T-helper 2 cell treated with Interferon-gamma antibody and Interleukin-4, amounts not matched to agents 5 μg/mL and 100 μg/mL, for 36 hours (primary cell): ENCODE data around the gene MATN1.

ENCODE experiments used
- DNase-seq: peaks from one replicate; pipeline ENCODE4 v3.0.0; 2021; ENCODE audit warnings: low spot score
- H3K27ac Mint-ChIP-seq: one replicate; pipeline ENCODE4 v1.8.0; 2021; ENCODE audit warnings: mild to moderate bottlenecking, mixed read lengths
- H3K27me3 Mint-ChIP-seq: one replicate; pipeline ENCODE4 v1.8.0; 2021; ENCODE audit warnings: low read depth, mixed read lengths
- H3K36me3 Mint-ChIP-seq: one replicate; pipeline ENCODE4 v1.8.0; 2021; ENCODE audit warnings: low read depth, mixed read lengths
- H3K4me1 Mint-ChIP-seq: one replicate; pipeline ENCODE4 v1.8.0; 2021; ENCODE audit warnings: low read depth, mixed read lengths
- H3K4me3 Mint-ChIP-seq: one replicate; pipeline ENCODE4 v1.8.0; 2022; ENCODE audit warnings: mild to moderate bottlenecking, moderate library complexity, mixed read lengths
- H3K9me3 Mint-ChIP-seq: one replicate; pipeline ENCODE4 v1.8.0; 2021; ENCODE audit warnings: mixed read lengths

Gene MATN1

DNA sequence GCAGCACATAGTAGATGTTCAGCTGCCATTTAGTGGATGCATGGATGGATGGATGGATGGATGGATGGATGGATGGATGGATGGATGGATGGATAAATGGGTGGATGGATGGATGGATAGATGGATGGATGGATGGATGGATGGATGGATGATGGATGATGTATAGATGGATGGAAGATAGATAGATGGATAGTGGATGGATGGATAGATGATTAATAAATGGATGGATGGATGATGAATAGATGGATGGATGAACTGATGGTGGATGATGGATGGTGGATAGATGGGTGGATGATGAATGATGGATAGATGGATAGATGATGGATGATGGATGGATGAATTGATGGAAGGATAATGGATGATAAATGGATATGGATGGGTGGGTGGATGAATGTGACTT lies 20.6 kb downstream of the MATN1 start:
- Mint-ChIP-seq H3K4me3 (no peak overlapping the region), H3K36me3 (no peaks in the 10 kb centered on the region), H3K9me3 (no peaks in the 10 kb centered on the region), H3K27me3 (no peaks in the 10 kb centered on the region), H3K4me1 (no peaks in the 10 kb centered on the region), H3K27ac (no peak overlapping the region)
- DNase-seq: no peak

GRCh38 chr1:30701258-30701633 lies 22.1 kb downstream of the MATN1 start:
- no peaks in the 10 kb centered on the region for H3K27me3 Mint-ChIP-seq
- H3K4me1 Mint-ChIP-seq: no peaks in the 10 kb centered on the region
- H3K4me3 Mint-ChIP-seq: no peak overlapping the region
- no peak for DNase-seq
- H3K9me3 Mint-ChIP-seq: no peaks in the 10 kb centered on the region
- H3K27ac Mint-ChIP-seq: no peak overlapping the region
- H3K36me3 Mint-ChIP-seq: no peaks in the 10 kb centered on the region

DNA sequence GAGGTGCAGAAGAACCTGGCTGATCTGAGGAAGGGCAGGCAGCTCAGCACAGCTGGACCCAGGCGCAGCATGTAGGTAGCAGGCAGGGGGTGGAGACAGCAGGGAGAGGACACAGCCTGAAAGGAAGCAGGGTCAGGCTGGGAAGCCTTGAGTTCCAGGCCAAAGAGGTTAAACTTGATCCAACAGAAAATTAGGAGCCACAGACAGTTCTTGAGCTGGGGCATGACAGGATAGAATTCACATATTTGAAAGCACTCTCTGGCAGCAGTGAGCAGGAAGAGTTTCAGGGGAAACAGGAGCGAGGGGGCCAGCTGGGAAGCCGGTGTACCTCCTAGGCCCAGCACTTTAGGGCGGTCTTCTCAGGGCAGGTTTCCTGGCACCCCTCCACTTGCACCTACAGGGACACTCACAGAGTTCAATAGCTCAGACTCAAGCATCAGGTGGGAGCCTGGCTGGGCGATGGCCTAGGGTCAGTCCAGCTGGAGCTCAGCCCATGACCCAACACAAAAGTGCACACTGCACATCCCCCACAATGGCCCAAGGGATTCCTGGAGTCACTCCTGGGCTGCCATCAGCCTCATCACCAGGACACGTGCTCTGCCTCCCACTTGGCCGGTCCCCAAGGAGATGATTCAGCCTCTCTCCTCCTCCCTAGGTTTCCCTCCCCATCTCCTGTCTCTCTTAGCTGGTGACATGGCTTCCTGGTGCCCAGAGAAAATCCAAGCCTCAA lies 22.7 kb downstream of the MATN1 start:
- no peaks in the 10 kb centered on the region for H3K9me3 Mint-ChIP-seq
- H3K4me3 Mint-ChIP-seq: no peak overlapping the region
- H3K4me1 Mint-ChIP-seq: no peaks in the 10 kb centered on the region
- no peak for DNase-seq
- no peaks in the 10 kb centered on the region for H3K36me3 Mint-ChIP-seq
- no peaks in the 10 kb centered on the region for H3K27me3 Mint-ChIP-seq
- no peak overlapping the region for H3K27ac Mint-ChIP-seq

DNA sequence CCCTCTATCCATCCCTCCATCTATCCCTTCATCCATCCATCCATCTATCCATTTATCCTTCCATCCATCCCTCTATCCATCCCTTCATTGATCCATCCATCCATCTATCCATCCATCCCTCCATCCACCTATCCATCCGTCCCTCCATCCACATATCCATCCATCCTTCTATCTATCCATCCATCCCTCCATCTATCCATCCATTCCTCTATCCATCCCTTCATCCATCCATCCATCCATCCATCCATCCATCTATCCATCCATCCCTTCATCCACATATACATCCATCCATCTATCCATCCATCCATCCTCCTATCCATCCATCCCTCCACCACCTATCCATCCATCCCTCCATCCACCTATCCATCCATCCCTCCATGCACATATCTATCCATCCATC lies 23.6 kb downstream of the MATN1 start:
- Mint-ChIP-seq H3K9me3 (no peaks in the 10 kb centered on the region), H3K36me3 (no peaks in the 10 kb centered on the region), H3K4me3 (no peak overlapping the region), H3K27ac (no peak overlapping the region), H3K27me3 (no peaks in the 10 kb centered on the region), H3K4me1 (no peaks in the 10 kb centered on the region)
- no peak for DNase-seq

DNA sequence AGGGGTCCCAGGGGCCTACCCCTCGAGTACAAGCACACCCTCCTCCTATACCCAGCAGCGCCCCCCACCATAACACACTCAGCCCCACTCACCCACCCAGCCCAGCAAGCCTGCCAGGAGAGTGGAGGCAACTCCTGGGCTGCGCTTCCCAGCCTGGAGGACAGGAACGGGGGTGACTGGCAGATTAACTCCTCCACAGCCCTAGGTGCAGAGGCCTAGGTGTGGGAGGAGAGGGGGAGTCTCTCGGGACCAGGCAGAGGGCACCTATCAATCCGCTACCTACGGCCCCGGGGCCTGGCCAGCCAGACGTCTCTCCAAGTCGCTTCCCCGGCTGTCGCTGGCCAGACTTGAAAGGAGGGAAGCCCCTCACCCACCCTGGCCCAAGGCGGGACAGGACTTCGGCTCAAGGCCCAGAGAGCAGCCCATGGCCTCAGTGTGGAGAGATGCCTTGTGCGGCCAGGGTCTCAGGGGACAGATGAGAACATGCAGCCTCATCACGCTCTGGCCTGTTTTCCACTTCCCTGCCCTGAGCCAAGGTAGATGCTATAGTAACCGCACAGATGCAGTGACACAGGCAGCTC lies 24.9 kb downstream of the MATN1 start:
- no peak overlapping the region for H3K4me3 Mint-ChIP-seq
- H3K36me3 Mint-ChIP-seq: no peaks in the 10 kb centered on the region
- no peak overlapping the region for H3K27ac Mint-ChIP-seq
- H3K9me3 Mint-ChIP-seq: no peaks in the 10 kb centered on the region
- H3K27me3 Mint-ChIP-seq: no peaks in the 10 kb centered on the region
- DNase-seq: no peak
- no peaks in the 10 kb centered on the region for H3K4me1 Mint-ChIP-seq

DNA sequence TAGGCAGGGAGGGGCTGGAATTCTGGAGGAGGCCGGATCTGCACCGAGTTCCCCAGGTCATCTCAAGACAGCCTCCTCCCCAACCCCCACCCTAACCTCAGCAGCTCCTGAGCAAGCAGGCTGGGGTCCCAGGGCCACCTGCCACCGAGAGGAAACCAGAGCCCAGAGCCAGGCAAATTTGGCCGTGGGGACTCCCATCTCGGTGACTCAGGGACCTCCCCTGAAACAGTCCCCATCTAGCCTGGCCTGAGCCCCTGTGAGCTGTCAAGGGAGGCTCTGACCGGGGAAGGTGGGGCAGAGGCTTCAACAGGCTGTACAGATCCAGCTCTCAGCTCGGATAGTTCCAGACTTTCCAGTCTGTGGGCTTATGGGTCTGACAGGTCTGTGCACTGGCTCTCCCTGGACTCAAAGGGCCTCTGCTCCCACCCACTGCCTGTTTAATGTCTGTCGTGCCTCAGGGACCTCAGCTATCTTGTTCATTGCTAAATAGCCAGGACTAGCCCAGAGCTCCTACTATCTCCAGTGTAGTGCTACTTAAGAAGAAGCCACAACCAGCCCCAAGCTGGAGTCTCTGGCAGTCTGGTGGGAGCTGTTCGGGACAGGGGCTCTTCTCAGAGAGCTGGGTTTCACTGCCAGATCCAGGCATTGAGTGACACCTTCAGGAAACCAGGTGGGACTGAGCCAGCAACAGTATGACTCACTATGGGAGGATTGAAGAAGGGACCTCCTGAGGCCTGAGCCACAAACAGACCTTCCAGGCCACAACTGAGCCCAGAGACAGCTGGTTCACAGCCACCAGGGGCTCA lies 25.6 kb downstream of the MATN1 start:
- DNase-seq: no peak
- H3K4me3 Mint-ChIP-seq: no peak overlapping the region
- H3K36me3 Mint-ChIP-seq: no peaks in the 10 kb centered on the region
- no peaks in the 10 kb centered on the region for H3K9me3 Mint-ChIP-seq
- no peaks in the 10 kb centered on the region for H3K4me1 Mint-ChIP-seq
- no peaks in the 10 kb centered on the region for H3K27me3 Mint-ChIP-seq
- no peak overlapping the region for H3K27ac Mint-ChIP-seq

DNA sequence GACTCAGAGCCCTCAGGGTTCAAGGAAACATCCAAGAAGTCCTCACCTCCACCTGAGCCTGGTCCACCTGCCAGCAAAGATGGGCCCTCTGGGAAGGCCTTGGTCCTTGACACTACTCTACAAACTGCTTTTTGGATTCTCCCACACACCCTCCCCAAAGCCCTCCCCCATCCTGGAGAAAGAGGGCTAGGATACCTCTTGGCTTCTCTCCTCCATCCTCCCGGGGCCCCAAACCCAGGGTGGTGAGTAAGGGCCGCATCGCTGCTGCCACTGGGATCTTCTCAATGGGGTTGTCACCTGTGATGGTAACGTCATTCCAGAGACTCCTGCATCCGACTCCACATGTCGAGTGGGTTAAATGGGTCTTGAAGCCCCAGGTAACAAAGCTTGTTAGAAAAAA lies 26.6 kb downstream of the MATN1 start:
- H3K4me1 Mint-ChIP-seq: peaks cover 2% of the 10 kb centered on the region
- H3K4me3 Mint-ChIP-seq: no peak overlapping the region
- no peak for DNase-seq
- no peaks in the 10 kb centered on the region for H3K9me3 Mint-ChIP-seq
- H3K36me3 Mint-ChIP-seq: no peaks in the 10 kb centered on the region
- no peak overlapping the region for H3K27ac Mint-ChIP-seq
- H3K27me3 Mint-ChIP-seq: no peaks in the 10 kb centered on the region

- no peaks in the 10 kb centered on the region for H3K9me3 Mint-ChIP-seq
- H3K4me3 Mint-ChIP-seq: no peak overlapping the region
- peaks cover 2% of the 10 kb centered on the region for H3K4me1 Mint-ChIP-seq
- no peak for DNase-seq
- no peaks in the 10 kb centered on the region for H3K27me3 Mint-ChIP-seq
- H3K36me3 Mint-ChIP-seq: no peaks in the 10 kb centered on the region
- no peak overlapping the region for H3K27ac Mint-ChIP-seq
Observed at GRCh38 chr1:30695439-30695841, 27.9 kb downstream of the MATN1 start.

- DNase-seq: no peak
- H3K4me3 Mint-ChIP-seq: no peak overlapping the region
- peaks cover 3% of the 10 kb centered on the region for H3K27me3 Mint-ChIP-seq
- no peaks in the 10 kb centered on the region for H3K9me3 Mint-ChIP-seq
- peaks cover 2% of the 10 kb centered on the region for H3K4me1 Mint-ChIP-seq
- H3K36me3 Mint-ChIP-seq: no peaks in the 10 kb centered on the region
- H3K27ac Mint-ChIP-seq: no peak overlapping the region
Observed at GRCh38 chr1:30694280-30695175, 28.9 kb downstream of the MATN1 start.

DNA sequence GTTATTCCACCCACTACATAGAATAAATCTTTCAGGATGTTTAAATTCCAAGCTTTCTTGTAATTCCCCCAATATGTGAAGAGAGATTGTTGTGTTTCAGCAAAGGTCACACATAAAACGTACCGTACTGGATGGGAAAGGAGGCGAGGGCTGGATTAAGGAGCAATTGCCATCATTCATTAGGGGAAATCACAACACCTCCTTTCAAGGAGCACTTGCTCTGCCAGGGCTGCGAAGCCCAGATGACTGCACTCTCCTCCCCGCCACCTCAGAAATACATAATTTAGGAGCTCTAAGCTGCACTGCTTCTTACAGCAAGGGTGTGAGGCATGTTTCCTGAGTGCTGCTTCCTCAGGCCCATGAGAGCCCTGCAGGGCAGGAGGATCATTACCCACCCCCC lies 29.6 kb downstream of the MATN1 start:
- Mint-ChIP-seq H3K4me1 (peaks cover 2% of the 10 kb centered on the region), H3K27me3 (peaks cover 3% of the 10 kb centered on the region), H3K9me3 (no peaks in the 10 kb centered on the region), H3K4me3 (no peak overlapping the region), H3K36me3 (no peaks in the 10 kb centered on the region), H3K27ac (no peak overlapping the region)
- no peak for DNase-seq

DNA sequence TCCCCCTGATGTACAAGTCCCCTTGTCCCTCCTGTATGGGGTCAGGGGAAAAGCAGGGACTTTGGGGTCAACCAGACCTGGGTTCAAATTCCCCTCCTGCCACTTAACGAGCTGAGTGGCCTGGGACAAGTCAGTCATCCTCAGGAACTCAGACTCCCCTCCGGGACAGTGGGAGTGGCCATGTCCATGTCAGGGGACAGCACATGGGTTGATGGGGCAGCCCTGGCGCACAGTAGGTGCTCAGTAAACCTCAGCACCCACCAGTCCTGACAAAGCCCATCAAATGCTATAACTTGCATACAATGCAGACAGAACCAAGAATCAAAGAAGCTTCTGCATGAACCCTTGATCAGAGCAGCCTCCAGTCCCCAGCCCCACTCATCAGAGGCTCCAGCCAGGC lies 30.0 kb downstream of the MATN1 start:
- no peak for DNase-seq
- Mint-ChIP-seq H3K36me3 (no peaks in the 10 kb centered on the region), H3K4me1 (peaks cover 2% of the 10 kb centered on the region), H3K27ac (no peak overlapping the region), H3K27me3 (peaks cover 3% of the 10 kb centered on the region), H3K9me3 (no peaks in the 10 kb centered on the region), H3K4me3 (no peak overlapping the region)

DNA sequence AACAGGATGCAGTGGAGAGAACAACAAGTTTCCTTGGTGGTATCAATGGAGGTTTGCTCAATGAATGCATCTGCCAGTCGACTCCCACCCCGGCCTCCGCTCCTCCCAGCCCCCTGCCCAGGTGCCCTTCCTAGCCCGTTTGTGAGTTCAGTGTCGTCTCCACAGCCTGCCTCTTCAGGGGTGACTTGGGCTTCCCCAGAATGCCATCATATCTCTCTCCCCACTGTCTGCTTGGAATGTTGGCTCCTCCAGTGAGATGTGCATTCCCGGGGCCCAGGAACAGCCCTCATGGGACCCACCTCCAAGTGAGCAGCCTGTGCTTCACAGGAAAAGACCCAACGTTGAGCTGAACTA lies 30.5 kb downstream of the MATN1 start:
- Mint-ChIP-seq H3K27ac (no peak overlapping the region), H3K36me3 (no peaks in the 10 kb centered on the region)
- no peak for DNase-seq

GRCh38 chr1:30692201-30692947 lies 31.0 kb downstream of the MATN1 start:
- Mint-ChIP-seq H3K4me1 (peaks cover 2% of the 10 kb centered on the region), H3K9me3 (no peaks in the 10 kb centered on the region), H3K36me3 (no peaks in the 10 kb centered on the region), H3K4me3 (no peak overlapping the region), H3K27me3 (peaks cover 8% of the 10 kb centered on the region), H3K27ac (no peak overlapping the region)
- no peak for DNase-seq

More for the DNA sequence above, 30.5 kb downstream of the MATN1 start:
- H3K4me3 Mint-ChIP-seq: no peak overlapping the region
- peaks cover 5% of the 10 kb centered on the region for H3K27me3 Mint-ChIP-seq
- no peaks in the 10 kb centered on the region for H3K9me3 Mint-ChIP-seq
- peaks cover 2% of the 10 kb centered on the region for H3K4me1 Mint-ChIP-seq
